LNCaP clone FGC (cell line): ENCODE results near the gene TM4SF18.

Source experiments
- DNase-seq: peaks from one replicate; pipeline ENCODE4 v3.0.0-alpha.2; 2011; ENCODE audit warnings: low read depth
- H3K4me3 ChIP-seq: 2 replicates; pipeline ENCODE4 v1.5.1; 2011; ENCODE audit warnings: mild to moderate bottlenecking, low read depth, low read length, control low read depth
- CTCF ChIP-seq: IDR thresholded peaks from 2 replicates; pipeline ENCODE4 v1.5.1; 2012; ENCODE audit warnings: mild to moderate bottlenecking; ENCODE audit not compliant: control insufficient read depth, insufficient read depth; ENCODE audit errors: extremely low read depth

TM4SF18 gene

GRCh38 chr3:149366941-149367840 lies 33.8 kb upstream of the TM4SF18 start:
- no peak overlapping the region for H3K4me3 ChIP-seq
- no peak for DNase-seq
- no peak for TF ChIP-seq CTCF

GRCh38 chr3:149366031-149366430 lies 32.6 kb upstream of the TM4SF18 start:
- no peak for TF ChIP-seq CTCF

GRCh38 chr3:149364624-149365023 lies 31.2 kb upstream of the TM4SF18 start:
- H3K4me3 ChIP-seq, result no peak overlapping the region
- TF ChIP-seq CTCF, result no peak
- DNase-seq, result no peak

More at GRCh38 chr3:149366031-149366430, 32.6 kb upstream of the TM4SF18 start:
- H3K4me3 ChIP-seq, result no peak overlapping the region
- DNase-seq, result no peak

- no peak for DNase-seq
- no peak for TF ChIP-seq CTCF
- H3K4me3 ChIP-seq, result no peak overlapping the region
Observed at GRCh38 chr3:149363053-149363452, 29.6 kb upstream of the TM4SF18 start.

GRCh38 chr3:149362366-149362765 lies 28.9 kb upstream of the TM4SF18 start:
- TF ChIP-seq CTCF, result no peak
- DNase-seq, result no peak
- no peak overlapping the region for H3K4me3 ChIP-seq

GRCh38 chr3:149356630-149357029 lies 23.2 kb upstream of the TM4SF18 start:
- DNase-seq, result no peak
- H3K4me3 ChIP-seq, result no peak overlapping the region
- no peak for TF ChIP-seq CTCF

- TF ChIP-seq CTCF, result no peak
- no peak overlapping the region for H3K4me3 ChIP-seq
- DNase-seq, result no peak
Observed at GRCh38 chr3:149356044-149356592, 22.7 kb upstream of the TM4SF18 start.
